ENCODE data around the gene DCLK2.

GRCh38 chr4:150265806-150266205, 187.6 kb downstream of the DCLK2 start:
- TF ChIP-seq CTCF (IDR thresholded peaks at IDR 0.05; ENCODE audit: low read depth, low read length) (no peak), EZH2phosphoT487 (IDR thresholded peaks at IDR 0.05; ENCODE audit: low read depth) (no peak)

Data from OCI-LY3 (cell line).